DMS153 treated with DMSO at 0.1 percent for 48 hours (cell line): ENCODE measurements around the gene PRODH.
"Not testable (repeated sequence)": the region's sequence is repeated elsewhere in the genome, so short reads cannot be mapped to it uniquely, and the experiment has no call there.

Experiments
- DNase-seq: peaks from one replicate; lab custom pipeline; 2025; ENCODE audit not compliant: unreplicated experiment; lab: John Stamatoyannopoulos, UW

The PRODH gene

DNA sequence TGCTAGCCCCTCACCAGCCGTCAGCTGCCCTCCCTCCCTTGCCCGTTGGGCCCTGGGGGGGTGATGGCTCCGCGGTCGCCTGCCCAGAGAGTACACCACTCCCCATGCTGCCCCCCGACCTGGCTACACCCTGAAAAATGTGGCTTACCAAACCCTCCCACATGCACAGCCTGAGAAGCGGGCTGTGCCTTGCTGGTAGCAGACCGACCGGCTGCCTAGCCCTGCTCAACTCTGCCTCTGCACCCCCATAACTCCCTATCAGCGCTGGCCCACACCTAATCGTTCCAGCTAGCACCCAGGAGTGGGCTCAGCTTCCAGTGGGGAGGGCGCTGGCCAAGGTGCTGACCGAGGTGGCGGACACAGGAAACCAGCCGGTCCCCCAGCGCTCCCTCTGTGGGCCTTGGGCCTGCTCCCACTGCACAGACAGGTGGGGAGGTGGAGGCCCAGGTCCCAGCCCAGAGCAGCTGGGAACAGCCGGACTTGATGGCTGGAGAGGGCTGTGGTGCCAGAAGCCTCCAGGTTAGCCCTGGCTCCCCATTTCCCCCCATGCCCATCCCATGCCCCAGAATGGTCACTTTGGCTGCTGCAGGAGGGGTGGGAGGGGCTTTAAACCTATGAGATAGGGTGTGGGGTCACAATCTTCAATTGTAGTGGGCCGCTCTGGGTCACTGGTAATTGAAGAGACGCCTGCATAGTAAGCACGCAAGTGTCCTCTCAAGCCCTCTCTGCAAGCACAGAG lies 32.1 kb upstream of the PRODH start:
- no peak for DNase-seq

DNA sequence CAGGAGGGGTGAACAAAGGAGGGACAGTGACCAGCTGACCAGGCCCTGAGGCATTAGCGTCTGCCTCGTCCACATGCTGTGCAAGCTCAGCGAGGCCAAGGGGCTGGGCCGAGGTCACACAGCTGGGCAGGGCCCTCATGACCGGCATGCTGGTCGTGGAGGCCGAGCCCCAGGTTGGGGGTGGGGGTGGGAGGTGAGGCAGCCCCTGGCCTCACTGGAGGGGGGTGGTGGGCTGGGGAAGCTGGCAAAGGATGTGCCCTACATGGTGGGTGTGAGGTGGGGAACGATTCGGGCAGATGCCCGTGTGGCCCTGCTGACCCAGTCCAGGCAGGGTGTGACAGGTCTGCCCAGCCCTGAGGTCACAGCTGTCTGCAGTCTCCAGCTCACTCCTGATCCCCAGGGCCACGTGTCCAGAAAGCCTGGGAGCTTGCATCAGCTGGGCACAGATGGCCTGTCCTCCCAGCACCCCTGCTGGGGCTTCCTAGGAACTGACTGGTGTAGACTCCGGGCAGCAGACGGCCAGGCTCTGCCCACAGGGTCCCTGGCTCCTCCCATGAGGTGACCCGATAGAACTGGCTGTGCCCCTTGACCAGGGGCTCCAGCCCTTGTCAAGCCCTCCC lies 31.4 kb upstream of the PRODH start:
- DNase-seq, result not testable (repeated sequence)

DNA sequence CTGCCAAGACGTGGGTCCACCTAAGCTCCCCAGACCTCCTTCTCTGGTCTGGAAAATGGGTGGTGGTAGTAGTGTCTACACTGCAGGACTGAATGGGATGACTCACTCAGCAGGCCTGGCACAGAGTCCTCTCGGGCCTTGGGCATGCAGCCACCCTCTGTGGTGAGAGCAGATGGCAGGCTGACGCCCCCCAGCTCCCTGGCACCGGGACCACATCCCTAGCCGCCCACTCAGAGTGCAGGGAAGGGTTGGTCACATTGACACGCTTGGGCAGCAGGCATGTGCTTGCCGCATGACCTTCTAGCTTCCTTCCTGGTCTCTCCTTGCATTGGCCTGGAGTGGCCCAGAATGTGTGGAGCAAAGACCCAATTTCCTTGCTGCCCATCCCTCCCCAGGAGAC lies 30.7 kb upstream of the PRODH start:
- DNase-seq, result no peak

DNA sequence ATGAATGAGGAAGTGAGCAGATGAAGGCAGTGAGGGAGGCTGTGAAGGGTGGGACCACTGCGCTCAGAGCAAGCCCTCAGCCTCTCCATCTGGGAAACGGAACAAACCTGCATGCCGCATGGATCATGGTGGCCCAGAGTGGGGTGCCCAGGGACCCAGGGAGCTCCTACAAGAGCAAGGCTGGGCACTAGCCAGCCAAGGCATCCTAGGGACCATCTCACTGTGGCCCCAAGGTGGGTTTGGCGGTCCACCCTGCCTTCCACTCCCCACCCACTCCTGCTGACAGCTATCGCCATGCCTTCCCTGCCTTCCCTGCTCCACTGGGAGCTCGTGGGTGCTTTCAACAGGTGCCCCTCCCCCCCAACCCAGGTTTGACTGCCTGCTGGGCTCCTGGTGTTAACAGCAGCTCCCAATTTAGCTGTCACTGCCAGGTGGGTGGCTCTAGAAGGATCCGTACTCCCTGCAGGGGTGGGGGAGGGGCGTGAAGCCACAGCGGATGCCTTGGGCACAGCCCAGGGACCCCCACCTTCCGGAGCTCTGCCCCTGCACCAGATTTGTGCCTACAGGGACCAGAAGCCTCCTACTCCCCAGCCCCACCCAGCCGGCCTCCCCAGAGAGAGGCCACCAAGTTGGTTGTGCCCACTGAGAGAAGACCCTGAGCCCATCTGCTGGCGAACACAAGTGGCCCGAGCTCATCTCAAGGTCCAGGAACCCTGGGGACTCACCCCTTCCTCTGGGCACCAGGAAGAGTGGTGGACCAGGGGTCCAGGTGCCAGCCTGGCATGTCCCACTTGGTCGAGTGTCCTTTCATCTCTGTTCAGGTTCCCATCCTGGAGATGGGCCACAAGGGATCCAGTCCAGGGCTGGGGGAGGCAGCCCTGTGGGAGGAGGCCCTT lies 29.7 kb upstream of the PRODH start:
- no peak for DNase-seq

DNA sequence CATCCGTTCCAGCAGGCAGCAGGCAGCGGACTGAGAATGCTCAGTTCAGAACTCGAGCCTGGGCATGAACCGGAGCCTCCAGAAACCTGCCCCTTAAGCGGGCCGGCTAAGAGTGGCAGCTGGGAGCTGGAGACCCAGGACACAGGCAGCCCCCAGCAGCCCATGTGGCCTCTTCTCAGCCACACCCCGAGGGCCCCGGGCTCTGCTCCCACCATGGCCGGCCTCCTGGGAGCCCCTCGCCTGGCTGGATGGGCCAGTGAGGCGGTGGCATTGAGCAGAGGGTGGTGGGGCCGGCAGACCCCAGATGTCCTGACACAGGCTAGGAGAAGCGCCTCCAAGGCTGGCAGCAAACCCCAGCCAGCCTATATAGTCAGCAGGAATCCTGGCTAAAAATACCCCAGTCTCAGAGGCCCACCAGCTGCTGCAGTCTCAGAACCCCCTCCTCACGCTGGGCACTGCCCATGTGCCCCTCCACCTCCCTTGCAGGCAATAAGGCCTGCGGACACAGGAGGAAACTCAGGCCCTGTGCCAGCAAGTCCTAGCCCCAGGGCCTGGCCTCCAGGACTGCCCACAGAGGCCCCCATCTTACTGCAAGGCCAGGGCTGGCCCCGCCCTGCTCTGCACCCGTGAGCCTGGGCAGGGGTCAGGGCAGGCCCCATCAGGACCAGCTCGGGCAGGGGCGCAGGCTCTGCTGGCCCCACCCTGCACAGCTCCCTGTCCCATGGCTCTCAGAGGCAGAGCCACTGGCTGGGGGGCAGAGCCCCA lies 28.6 kb upstream of the PRODH start:
- not testable (repeated sequence) for DNase-seq

- DNase-seq, result not testable (repeated sequence)
These were observed 28.0 kb upstream of the PRODH start for GRCh38 chr22:18964051-18964450.

DNA sequence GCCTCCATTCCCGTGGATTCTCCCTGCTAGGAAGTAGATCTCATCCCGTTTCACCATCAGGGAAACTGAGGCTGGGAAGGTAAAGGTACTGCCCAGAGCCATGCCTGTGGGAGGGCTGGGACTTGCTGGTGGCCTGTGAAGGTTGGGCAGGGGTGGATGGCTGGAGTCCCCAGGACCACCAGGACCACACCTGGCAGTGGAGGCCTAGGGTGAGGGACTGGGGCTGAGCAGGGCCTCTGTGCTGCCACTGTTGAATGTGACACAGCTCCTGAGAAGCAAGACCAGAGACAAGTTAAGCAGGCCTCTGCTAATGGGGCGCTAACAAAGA lies 26.2 kb upstream of the PRODH start:
- DNase-seq, result no peak

- not testable (repeated sequence) for DNase-seq
These were observed 25.7 kb upstream of the PRODH start for GRCh38 chr22:18961632-18962307.

GRCh38 chr22:18961201-18961600 lies 25.1 kb upstream of the PRODH start:
- DNase-seq, result not testable (repeated sequence)

GRCh38 chr22:18960166-18960820 lies 24.2 kb upstream of the PRODH start:
- DNase-seq, result not testable (repeated sequence)

DNA sequence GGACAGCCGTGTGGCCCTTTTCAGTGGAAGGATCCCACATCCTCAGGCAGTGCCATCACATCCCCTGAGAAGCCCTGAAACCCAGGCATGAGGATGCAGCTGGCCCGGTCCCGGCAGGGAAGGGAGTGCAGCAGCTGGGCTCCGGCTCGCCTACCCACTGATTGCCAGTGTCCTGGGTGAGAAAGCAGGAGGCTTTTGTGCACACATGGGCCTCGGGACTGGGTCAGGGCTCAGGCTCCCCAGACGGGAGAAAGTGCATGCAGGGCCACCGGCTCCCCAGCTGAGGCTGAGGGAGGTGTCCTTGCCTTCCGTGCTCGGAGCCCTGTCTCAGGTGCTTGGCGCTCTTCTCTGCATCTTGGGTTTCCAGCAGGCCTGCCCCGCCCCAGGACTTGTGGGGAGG lies 23.6 kb upstream of the PRODH start:
- not testable (repeated sequence) for DNase-seq

GRCh38 chr22:18959266-18959665 lies 23.2 kb upstream of the PRODH start:
- DNase-seq, result not testable (repeated sequence)

- not testable (repeated sequence) for DNase-seq
These were observed 22.6 kb upstream of the PRODH start for GRCh38 chr22:18958738-18959137.

DNA sequence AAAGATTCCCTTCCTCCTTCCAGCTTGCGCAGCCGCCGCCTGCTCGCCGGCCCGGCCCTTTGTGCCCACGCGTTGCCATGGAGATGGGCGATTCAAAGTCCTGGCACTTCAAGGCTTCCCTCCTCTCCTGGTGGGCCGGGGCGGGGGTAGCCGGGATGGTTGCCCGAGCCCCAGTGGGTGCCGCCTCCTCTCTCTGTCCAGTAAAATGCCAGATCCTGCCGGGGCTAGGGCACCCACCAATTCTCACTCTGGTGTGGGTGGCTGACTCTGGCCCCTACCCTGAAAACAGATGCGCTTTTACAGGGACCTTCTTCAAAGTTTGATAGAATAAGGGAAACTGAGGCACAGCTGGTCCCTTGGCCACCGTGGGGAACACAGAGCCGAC lies 22.2 kb upstream of the PRODH start:
- DNase-seq, result not testable (repeated sequence)

- DNase-seq, result not testable (repeated sequence)
These were observed 21.7 kb upstream of the PRODH start for GRCh38 chr22:18957621-18958320.

GRCh38 chr22:18956956-18957355 lies 20.9 kb upstream of the PRODH start:
- not testable (repeated sequence) for DNase-seq

- DNase-seq, result not testable (repeated sequence)
These were observed 20.2 kb upstream of the PRODH start for GRCh38 chr22:18956121-18956895.

- DNase-seq, result no peak
These were observed 19.6 kb upstream of the PRODH start for GRCh38 chr22:18955696-18956095.
